Activated naive CD4-positive, alpha-beta T cell treated with anti-CD3 and anti-CD28 coated beads, Interleukin-2, amount 50 U/mL, for 24 hours (primary cell): ENCODE results near the gene RTF1.

Experiments
- H3K27ac Mint-ChIP-seq: one replicate; pipeline ENCODE4 v1.8.0; 2021; ENCODE audit warnings: mild to moderate bottlenecking, mixed read lengths
- H3K27me3 Mint-ChIP-seq: one replicate; pipeline ENCODE4 v1.8.0; 2021; ENCODE audit warnings: mixed read lengths
- H3K36me3 Mint-ChIP-seq: one replicate; pipeline ENCODE4 v1.8.0; 2021; ENCODE audit warnings: mixed read lengths
- H3K4me1 Mint-ChIP-seq: one replicate; pipeline ENCODE4 v1.8.0; 2021; ENCODE audit warnings: mixed read lengths
- H3K4me3 Mint-ChIP-seq: one replicate; pipeline ENCODE4 v1.8.0; 2021; ENCODE audit warnings: mild to moderate bottlenecking, mixed read lengths
- H3K9me3 Mint-ChIP-seq: one replicate; pipeline ENCODE4 v1.8.0; 2021; ENCODE audit warnings: mixed read lengths

The RTF1 gene

DNA sequence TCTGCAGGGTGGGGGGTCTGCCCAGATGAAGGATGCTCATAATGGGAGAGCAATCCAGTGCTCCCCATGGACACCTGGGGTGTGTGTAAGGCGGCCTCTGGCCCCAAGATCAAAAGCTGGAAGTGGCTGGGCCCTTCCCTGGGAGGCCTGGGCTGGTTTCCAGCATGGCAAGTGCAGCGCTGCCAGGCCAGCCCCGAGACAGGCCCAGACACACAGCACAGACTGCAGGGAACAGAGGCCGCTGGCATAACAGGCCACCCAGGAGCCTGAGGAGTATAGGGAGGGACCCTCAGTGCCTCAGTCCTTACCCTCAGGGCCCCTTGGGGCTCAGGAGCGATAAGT, 86.7 kb downstream of the RTF1 start:
- H3K4me3 Mint-ChIP-seq: peak overlapping the region; percentile 23

GRCh38 chr15:41504751-41505492, 88.0 kb downstream of the RTF1 start:
- Mint-ChIP-seq H3K4me1 (peaks cover 16% of the 10 kb centered on the region), H3K27ac (no peak overlapping the region), H3K4me3 (no peak overlapping the region), H3K27me3 (peaks cover 18% of the 10 kb centered on the region), H3K9me3 (no peaks in the 10 kb centered on the region), H3K36me3 (no peaks in the 10 kb centered on the region)

More for the DNA sequence above, 86.7 kb downstream of the RTF1 start:
- H3K27ac Mint-ChIP-seq: no peak overlapping the region
- H3K4me1 Mint-ChIP-seq: peaks cover 16% of the 10 kb centered on the region
- H3K27me3 Mint-ChIP-seq: peaks cover 25% of the 10 kb centered on the region
- no peaks in the 10 kb centered on the region for H3K9me3 Mint-ChIP-seq
- no peaks in the 10 kb centered on the region for H3K36me3 Mint-ChIP-seq

GRCh38 chr15:41505776-41506175, 88.9 kb downstream of the RTF1 start:
- Mint-ChIP-seq H3K9me3 (no peaks in the 10 kb centered on the region), H3K4me3 (no peak overlapping the region), H3K27ac (no peak overlapping the region), H3K4me1 (peaks cover 16% of the 10 kb centered on the region), H3K36me3 (no peaks in the 10 kb centered on the region), H3K27me3 (peaks cover 16% of the 10 kb centered on the region)

DNA sequence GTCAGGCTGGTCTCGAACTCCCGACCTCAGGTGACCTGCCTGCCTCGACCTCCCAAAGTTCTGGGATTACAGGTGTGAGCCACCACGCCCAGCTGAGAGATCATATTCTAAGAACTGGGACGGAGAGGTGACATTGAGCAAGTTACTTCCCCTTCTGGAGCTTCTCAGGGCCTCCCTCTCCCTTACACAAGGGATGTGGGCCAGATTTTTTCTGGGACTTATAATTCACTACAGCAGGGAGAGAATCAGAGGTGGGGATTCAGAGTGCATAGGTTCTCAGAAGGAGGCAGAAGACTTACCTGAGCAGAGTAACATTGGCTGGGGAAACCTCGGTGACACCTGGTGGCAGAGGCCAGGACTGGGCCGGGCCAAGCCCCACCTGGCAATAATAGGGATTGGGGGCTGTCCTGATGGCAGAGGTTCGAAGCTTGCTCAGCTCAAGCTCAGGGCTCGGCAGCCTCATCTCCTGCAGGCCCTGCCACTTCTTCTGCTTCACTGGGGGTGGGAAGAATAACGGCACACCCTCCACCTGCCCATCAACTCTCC, 90.0 kb downstream of the RTF1 start:
- Mint-ChIP-seq H3K36me3 (no peaks in the 10 kb centered on the region), H3K4me1 (peaks cover 12% of the 10 kb centered on the region), H3K27me3 (peaks cover 11% of the 10 kb centered on the region), H3K4me3 (no peak overlapping the region), H3K27ac (no peak overlapping the region), H3K9me3 (no peaks in the 10 kb centered on the region)

DNA sequence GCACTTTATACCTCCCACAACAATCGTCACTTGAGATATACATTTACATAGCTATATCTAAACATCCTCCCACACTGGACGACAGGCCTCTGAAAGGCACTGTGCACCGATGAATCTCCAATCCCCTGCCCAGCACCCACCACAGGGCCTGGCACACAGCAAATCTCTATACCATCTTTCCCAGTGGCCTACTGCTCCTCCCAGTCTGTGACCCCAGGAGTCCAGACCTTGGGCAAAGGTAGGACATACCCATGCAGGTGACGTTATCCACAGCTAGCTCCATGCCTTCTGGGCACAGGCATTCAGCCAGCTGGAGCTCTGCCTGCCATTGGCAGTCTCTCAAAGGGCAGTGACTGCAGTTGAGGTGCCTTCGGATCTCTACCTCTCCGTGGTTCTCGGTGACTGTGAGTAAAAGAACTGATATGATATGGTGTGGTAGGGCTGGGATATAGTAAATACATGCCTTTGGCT, 91.0 kb downstream of the RTF1 start:
- Mint-ChIP-seq H3K9me3 (no peaks in the 10 kb centered on the region), H3K27ac (no peak overlapping the region), H3K4me1 (peaks cover 13% of the 10 kb centered on the region), H3K4me3 (no peak overlapping the region), H3K27me3 (peaks cover 10% of the 10 kb centered on the region), H3K36me3 (no peaks in the 10 kb centered on the region)

GRCh38 chr15:41510728-41511127, 93.8 kb downstream of the RTF1 start:
- Mint-ChIP-seq H3K9me3 (no peaks in the 10 kb centered on the region), H3K4me1 (peaks cover 23% of the 10 kb centered on the region), H3K4me3 (no peak overlapping the region), H3K27ac (no peak overlapping the region), H3K27me3 (peaks cover 6% of the 10 kb centered on the region), H3K36me3 (no peaks in the 10 kb centered on the region)

GRCh38 chr15:41511331-41511898, 94.5 kb downstream of the RTF1 start:
- Mint-ChIP-seq H3K4me1 (peaks cover 23% of the 10 kb centered on the region), H3K36me3 (no peaks in the 10 kb centered on the region), H3K27ac (no peak overlapping the region), H3K4me3 (no peak overlapping the region), H3K27me3 (peaks cover 6% of the 10 kb centered on the region), H3K9me3 (no peaks in the 10 kb centered on the region)

DNA sequence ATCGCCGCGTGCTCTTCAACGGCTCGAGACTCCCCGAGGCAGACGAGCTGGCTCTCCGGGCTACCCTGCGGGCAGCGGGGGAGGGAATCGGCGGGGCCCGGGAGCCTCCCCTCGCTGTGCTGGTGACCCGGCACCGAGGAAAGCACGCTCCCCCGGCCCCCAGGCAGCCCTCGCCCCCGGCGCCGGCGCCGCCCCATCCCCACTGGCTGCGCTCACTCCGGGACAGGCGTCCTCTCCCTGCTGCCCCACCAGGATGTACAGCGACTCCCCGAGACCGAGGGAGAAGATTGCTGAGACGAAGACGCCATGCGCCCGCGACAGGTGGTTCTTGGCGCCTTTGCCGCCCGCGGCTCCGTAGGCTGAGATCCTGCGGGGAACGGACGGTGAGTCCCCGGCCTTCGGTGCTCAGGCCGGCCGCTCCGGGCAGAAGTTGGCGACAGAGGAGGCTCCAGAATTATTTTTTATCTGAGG, 95.0 kb downstream of the RTF1 start:
- H3K4me3 Mint-ChIP-seq: peak overlapping the region; percentile 81
- peaks cover 6% of the 10 kb centered on the region for H3K27me3 Mint-ChIP-seq
- peaks cover 1% of the 10 kb centered on the region for H3K36me3 Mint-ChIP-seq
- no peaks in the 10 kb centered on the region for H3K9me3 Mint-ChIP-seq
- H3K27ac Mint-ChIP-seq: no peak overlapping the region
- H3K4me1 Mint-ChIP-seq: peaks cover 23% of the 10 kb centered on the region

GRCh38 chr15:41512512-41512939, 95.6 kb downstream of the RTF1 start:
- Mint-ChIP-seq H3K9me3 (no peaks in the 10 kb centered on the region), H3K4me1 (peaks cover 23% of the 10 kb centered on the region), H3K4me3 (peak overlapping the region; percentile 81), H3K27me3 (peaks cover 6% of the 10 kb centered on the region), H3K27ac (no peak overlapping the region), H3K36me3 (peaks cover 2% of the 10 kb centered on the region)

- peaks cover 2% of the 10 kb centered on the region for H3K36me3 Mint-ChIP-seq
- H3K4me3 Mint-ChIP-seq: peak overlapping the region; percentile 81
- peaks cover 23% of the 10 kb centered on the region for H3K4me1 Mint-ChIP-seq
- H3K27ac Mint-ChIP-seq: no peak overlapping the region
- no peaks in the 10 kb centered on the region for H3K9me3 Mint-ChIP-seq
- peaks cover 6% of the 10 kb centered on the region for H3K27me3 Mint-ChIP-seq
Measured at GRCh38 chr15:41512940-41513505, 96.1 kb downstream of the RTF1 start.

DNA sequence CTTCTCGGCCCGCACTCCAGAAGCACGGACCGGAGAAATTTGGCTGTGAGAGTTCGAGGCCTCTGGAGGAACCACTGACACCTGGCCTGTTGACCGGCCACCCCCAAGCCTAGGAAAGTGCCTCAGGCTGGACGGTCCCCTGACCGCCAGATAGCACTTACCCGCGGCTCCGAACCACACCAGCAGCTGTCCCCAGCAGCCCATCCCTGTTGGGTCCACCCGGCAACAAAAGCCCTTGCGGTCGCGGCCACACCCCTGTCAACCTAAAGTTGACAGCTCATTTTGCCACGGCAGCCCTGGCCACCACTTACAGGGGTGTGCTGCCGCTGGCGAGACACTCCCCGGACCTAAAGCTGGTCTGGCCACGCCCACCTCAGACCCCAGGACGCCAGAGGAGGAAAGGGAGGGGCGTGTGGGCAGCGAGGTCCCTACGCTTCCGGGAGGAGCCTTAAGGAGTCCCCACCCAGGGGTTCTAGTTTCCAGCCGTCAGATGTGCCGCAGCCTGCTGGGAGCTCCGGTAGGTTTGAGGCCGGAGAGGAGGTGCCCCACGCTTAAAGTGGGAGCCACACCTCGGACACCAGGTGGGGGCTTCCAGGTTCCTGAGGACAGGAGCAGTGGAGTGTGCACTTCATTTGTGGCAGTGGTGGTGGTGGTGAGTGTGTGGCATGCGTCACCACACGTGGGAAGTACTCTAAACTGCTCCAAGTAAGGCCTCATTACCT, 96.8 kb downstream of the RTF1 start, which contains the start of gene LTK:
Gene LTK (minus strand): TSS at position 322 of the 722 bp plus-strand sequence. CDS start 118 bp downstream, at position 204.
- Mint-ChIP-seq H3K36me3 (peaks cover 2% of the 10 kb centered on the region), H3K27ac (no peak within 1 kb of the TSS), H3K9me3 (no peaks in the 10 kb centered on the region), H3K4me1 (peaks cover 23% of the 10 kb centered on the region), H3K4me3 (peak within 1 kb of the TSS; percentile 81), H3K27me3 (peaks cover 6% of the 10 kb centered on the region)

DNA sequence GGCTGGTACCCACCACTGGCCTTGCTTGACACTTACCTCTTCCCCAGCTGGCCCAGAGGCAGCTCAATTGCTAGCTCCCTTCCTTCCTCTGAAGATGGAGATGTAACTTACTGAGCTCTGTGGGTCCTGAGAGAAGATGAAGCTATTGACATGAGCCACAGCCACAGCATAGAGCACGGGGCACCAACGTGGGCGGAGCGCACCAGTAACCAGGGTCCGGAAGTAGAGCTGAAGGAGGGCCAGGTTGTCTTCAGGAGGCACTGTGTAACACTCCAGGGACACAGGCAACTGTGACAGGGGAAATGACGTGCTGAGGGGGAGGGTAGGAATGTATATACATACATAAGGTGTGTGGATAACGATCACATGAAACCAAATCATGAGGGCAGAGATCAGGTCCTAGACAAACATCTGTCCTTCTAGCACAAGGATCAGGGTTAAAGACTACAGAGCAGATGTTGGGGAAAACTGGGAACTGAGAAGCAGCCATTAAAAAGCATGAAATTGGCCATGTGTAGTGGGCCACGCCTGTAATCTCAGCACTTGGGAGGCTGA, 101.1 kb downstream of the RTF1 start:
- Mint-ChIP-seq H3K36me3 (peaks cover 4% of the 10 kb centered on the region), H3K9me3 (no peaks in the 10 kb centered on the region), H3K27me3 (peaks cover 1% of the 10 kb centered on the region), H3K4me1 (peaks cover 14% of the 10 kb centered on the region), H3K4me3 (no peak overlapping the region), H3K27ac (no peak overlapping the region)

DNA sequence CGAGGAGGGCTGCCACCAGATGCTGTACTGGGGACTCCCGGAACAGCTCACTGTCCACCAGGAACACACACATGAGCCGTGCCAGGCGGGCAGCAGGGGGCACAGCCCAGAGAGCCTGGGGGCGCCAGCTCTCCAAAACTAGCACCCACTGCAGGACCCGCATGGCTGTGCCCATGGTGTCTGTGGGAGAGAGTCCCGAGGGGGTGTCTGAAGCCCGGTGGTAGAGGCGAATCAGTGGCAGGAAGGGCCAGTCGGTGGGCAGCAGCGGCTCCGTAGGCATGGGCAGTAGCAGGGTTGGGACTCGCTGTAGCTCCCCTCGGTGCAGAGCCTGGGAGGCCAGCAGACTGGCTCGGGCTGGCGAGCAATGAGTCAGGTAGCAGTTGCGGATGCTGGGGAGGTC, 103.7 kb downstream of the RTF1 start:
- no peak overlapping the region for H3K4me3 Mint-ChIP-seq
- no peaks in the 10 kb centered on the region for H3K9me3 Mint-ChIP-seq
- no peaks in the 10 kb centered on the region for H3K27me3 Mint-ChIP-seq
- H3K36me3 Mint-ChIP-seq: peaks cover 4% of the 10 kb centered on the region
- H3K4me1 Mint-ChIP-seq: no peaks in the 10 kb centered on the region
- no peak overlapping the region for H3K27ac Mint-ChIP-seq

DNA sequence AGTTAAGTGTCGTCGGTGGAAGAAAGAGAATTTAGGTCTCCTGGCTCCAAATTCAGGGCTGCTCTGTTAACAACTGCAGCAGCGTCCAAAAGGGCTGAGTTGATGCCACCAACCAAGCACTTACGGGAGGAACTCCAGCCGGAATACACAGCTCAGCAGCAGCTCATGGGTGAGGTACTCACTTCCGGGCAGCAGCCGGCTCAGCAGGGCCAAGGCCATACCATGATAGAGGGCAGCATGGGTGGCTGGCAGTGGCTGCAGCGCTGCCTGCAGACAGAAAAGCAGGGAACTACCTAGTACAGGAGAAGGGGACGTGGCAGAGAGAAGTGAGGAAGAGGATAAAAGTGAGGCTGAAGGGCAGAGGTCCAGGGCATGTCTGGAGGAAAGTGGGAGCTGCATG, 104.7 kb downstream of the RTF1 start:
- Mint-ChIP-seq H3K4me1 (no peaks in the 10 kb centered on the region), H3K27ac (no peak overlapping the region), H3K36me3 (peaks cover 5% of the 10 kb centered on the region), H3K9me3 (no peaks in the 10 kb centered on the region), H3K4me3 (no peak overlapping the region), H3K27me3 (no peaks in the 10 kb centered on the region)

GRCh38 chr15:41523097-41523496, 106.2 kb downstream of the RTF1 start:
- Mint-ChIP-seq H3K4me1 (no peaks in the 10 kb centered on the region), H3K9me3 (no peaks in the 10 kb centered on the region), H3K36me3 (peaks cover 3% of the 10 kb centered on the region), H3K27ac (no peak overlapping the region), H3K4me3 (no peak overlapping the region), H3K27me3 (no peaks in the 10 kb centered on the region)
